Right forelimb (tissue), 1 donor: ENCODE measurements around the gene PLEKHO2.

Experiments
- DNase-seq: peaks from one replicate; pipeline ENCODE4 v3.0.0-alpha.2; 2018

The PLEKHO2 gene

DNA sequence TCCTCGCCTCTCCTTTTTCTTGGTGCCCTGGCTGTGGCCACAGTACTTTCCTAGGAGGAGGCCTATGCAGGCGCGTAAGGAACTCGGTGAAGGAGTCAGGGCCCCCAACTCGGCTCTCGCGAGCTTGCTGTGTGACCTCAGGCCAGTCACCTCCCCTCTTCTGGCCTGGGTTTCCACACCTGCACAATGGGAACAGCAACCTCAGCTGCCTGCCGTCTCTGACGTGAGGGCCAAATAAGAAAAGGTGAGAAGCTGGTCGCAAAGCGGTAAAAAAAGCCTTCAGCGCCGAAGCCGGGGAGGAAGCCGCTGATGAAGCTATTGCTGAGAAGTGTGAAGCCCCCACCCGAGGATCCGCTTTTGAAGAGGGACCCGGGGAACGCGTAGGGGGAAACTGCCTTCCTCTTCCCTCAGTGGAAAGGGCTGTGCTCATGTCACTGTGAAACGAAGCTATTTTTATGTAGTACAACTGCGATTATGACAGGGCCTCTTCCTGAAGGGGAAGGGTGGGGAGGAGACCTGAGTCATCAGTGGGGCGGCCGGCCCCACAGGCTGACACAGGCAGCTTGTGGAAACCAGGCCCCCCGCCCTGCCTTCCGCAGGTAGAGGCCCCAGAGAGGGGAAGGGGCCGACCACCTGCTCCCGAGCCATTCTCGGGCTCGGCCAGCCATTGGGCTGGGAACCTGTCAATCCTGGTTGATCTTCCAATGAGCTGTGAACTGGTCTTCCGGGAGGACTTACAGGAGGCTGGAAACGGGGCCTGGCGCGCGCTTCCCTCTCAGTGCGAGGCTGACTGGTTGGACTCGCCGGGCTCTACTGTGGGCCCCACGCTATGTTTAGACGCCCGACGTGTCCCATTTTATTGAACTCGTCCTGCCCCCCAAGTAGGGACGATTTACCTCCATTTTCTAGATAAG, 52.0 kb downstream of the PLEKHO2 start:
- peak; percentile 96 for DNase-seq

GRCh38 chr15:64894395-64895056, 52.8 kb downstream of the PLEKHO2 start:
- no peak for DNase-seq

DNA sequence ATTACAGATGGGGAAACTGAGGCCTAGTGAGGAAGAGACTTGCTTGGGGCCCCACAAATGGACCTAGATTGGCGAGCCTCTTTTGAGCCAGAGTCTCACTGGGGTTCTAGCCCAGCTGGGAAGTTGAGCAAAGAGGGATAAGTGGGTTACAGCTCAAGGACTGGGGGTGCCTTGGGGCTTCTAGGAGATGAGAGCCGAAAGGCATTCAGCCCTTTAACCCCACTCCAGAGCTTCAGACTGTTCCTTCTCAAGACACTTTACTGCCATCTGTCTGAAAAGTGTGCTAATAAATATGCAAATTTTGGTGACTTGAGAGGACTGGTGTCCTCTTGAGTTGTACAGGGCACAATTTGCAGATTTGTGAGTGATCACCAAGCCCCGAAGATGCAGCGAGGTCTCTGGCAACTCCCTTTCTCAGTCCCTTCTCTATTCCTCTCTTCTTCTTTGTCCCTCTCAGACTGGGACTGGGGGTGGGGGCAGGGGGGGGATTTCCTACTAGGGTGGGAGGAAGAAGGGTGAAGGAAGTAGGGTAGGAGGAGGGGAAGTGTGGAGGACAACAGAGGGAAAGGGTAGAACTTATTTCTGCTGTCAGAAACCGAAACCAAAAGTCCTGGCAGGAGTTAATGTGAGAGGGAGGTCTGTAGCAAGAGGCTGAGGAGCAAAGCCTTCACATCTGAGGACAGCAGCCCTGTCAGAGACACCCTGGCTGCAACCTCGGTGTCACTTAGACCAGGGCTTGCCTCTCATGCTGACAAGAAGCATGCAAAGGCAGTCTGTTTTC, 53.8 kb downstream of the PLEKHO2 start:
- DNase-seq: no peak

GRCh38 chr15:64896371-64897069, 54.8 kb downstream of the PLEKHO2 start:
- no peak for DNase-seq

DNA sequence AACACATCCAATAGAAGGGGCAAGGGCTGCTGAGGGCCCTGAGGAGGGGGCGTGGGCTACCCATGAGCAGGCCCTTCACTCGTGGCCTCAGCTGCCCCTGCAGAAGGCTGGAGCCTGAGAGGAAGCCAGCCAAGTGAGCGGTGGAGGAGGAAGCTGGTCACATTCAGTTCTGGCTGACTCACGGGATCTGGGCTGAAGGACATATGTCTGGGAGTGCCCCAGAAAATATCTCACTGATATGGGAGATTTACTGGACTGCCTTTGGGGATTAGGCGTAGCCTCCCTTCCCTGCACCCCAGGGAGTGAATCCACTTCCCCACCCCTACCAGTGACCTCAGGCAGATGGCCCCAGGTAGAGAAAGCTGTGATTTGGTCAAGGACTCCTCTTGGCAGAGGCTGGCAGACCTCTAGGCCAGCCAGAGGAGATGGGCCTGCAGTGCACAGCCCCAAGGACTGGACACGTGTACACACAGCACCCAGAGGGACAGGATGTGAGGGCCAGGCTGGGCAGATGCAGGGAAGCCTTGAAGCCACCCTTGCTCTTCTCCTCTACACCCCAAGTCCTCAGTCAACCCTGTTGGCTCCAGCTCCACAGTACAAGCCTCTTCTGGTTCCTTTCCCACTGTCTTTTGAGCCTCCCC, 55.8 kb downstream of the PLEKHO2 start:
- DNase-seq: no peak

DNA sequence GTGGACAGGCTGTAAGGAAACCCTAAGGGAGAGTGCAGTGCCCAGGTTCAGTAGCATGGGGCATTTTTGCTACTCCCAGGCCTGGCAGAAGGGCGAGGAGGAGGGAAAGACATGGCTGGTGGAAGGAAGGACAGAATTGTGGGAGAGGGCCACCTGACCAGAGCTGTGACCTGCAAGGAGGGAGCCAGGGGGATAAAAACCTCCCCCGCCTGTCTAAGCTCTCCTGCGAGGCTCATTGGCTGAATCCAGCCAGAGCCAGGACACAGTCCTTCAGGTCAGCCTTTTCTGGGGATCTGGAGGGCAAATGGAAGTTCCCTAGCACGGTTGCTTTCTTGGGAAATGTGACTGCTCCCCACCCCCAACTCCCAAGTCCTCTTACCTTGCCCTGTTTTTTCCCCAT, 56.7 kb downstream of the PLEKHO2 start:
- DNase-seq: no peak

DNA sequence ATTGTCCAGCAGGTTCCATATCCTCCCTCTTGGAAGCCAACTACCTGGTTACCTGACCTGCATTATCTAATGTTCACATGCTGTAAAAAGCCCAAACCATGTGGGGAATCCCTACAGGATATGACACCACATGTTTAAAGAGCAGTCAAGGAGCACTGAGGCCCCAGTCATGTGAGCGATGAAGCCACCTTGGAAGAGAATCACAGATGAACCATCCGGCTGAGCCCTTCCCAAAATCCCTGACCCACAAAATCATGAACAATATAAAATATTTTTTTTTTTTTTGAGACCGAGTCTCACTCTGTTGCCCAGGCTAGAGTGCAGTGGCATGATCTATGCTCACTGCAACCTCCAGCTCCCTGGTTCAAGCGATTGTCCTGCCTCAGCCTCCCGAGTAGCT, 59.4 kb downstream of the PLEKHO2 start:
- no peak for DNase-seq

GRCh38 chr15:64901914-64902313, 60.2 kb downstream of the PLEKHO2 start:
- no peak for DNase-seq

- DNase-seq: no peak
Measured at GRCh38 chr15:64902863-64903262, 61.1 kb downstream of the PLEKHO2 start.

DNA sequence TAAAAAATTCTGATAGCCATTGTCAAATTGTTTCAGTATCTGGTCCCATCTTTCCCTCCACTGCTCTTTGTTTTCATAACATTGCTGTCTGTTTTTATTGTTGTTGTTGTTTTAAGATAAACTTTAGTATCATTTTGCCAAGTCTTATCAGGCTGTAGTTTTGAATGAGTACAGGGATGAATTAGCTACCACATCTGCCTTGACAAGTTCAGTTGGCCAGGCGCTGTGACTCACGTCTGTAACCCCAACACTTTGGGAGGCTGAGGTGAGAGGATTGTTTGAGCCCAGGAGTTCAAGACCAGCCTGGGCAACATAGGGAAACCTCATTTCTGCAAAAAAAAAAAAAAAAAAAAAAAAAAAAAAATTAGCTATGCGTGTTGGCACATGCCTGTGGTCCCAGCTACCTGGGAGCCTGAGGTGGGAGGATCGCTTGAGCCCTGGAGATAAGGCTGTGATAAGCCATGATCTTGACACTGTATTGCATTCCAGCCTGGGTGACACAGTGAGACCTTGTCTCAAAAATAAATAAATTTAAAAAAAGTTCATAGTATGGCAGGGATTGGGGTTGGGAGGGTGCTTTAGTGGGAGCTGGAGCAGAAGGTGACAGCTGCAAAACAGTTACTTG, 61.7 kb downstream of the PLEKHO2 start:
- no peak for DNase-seq

DNA sequence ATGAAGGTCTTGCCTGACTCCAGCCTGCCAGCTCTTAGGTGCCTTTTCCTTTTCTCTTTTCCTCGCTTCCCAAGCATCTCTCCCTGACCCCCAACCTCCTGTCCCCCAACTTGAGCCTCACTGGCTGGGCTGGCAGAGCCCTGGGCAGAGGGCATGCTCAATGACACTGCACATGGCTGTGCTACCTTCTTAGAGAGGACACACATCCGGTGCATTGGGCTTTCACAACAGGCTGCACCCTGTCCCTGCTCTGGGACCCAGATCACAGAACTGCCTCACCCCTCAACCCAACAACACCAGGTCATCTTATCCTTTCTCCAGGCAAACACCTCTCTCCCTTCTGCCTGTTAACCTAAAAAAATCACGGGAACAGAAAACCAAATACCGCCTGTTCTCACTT, 62.5 kb downstream of the PLEKHO2 start:
- DNase-seq: no peak

DNA sequence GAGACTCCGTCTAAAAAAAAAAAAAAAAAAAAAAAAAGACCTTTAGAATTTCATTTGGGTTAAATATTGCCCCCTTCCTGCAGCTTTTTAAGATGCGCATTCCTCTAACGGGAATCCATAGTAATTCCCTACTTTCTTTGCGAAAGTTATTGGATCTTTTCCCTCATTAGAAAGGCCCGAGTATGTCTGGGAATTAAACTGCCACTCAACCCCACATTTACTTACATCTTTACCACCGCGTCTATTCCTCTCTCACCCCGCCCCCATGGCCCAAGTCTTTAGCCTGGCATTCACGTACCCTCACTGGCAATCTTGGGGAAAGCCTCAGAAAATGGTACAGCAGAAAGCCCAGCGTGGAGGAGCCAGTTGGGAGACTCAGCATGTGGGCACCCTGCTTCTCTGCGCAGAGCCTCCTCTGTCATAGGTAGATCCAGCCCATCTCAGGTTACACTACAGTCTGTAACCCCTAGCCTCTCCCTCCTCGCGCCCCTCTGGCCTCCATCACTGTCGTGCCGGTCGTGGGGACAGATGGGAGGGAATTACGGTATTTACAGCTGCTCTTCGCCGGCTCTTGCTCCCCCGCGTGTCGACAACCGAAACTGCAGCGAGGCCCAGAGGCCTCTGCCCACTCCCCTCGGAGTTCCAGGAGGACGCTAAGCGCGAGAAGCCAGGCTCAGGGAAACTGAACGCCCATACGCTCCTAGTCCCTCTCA, 63.6 kb downstream of the PLEKHO2 start:
- peak; percentile 85 for DNase-seq

- DNase-seq: no peak
Measured at GRCh38 chr15:64905941-64906340, 64.2 kb downstream of the PLEKHO2 start.

GRCh38 chr15:64906402-64906801, 64.7 kb downstream of the PLEKHO2 start:
- no peak for DNase-seq

GRCh38 chr15:64907991-64908390, 66.3 kb downstream of the PLEKHO2 start:
- DNase-seq: no peak

- DNase-seq: no peak
Measured at GRCh38 chr15:64909546-64909945, 67.8 kb downstream of the PLEKHO2 start.

GRCh38 chr15:64911311-64912186, 69.8 kb downstream of the PLEKHO2 start, which contains the start of gene ANKDD1A:
Gene ANKDD1A, plus strand, starts transcription at chr15:64911902. Its CDS starts 29 bp downstream, at chr15:64911931.
- DNase-seq: peak; percentile 84

DNA sequence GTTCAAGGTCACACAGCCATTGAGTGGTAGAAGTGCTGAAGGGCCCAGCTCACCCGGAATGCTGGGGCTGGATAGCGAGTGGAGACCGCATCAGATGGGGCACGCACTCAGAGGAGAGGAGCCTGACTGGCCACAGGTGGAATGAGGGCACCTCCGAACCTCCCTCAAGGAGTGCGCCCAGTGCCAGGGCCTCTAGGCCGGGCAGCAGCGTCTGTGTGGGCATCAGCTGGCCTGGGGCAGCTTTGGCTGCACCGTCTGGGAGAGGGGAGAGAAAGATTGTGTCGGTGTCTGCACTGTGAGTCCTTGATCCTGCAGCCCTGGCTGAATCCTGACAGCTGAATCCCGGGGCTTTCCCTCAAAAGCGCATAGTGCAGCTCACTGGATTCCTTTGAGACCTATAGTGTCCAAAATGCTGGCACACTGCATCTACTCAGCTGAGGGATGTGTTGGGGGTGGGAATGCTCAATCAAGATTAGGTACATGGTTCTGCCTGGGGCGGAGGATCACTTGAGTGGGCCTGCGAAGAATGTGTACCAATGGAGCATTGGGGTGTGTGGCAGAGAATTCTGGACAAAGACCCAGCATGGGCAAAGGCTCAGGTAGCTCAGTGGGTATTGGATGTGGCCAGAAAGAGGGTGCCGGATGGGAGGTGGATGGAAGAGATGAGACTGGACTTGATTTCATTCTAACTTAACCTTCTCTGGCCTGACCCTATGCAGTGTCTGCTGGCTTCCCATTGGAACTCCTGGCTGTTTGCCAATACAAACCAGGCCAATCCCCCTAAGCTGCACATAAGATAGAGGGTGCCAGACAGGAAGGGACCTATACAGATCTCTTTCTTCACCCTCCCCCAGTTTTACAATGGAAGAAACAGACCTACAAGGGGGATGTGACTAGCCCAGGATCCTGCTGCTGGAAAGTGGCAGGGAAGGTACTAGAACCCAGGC, 70.9 kb downstream of the PLEKHO2 start:
- no peak for DNase-seq
